Ammon's horn (tissue), 1 donor: Measurements from ENCODE around the gene TTC17.
"Not testable (repeated sequence)": the region's sequence is repeated elsewhere in the genome, so short reads cannot be mapped to it uniquely, and the experiment has no call there.

Source experiments
- DNase-seq: peaks from one replicate; pipeline ENCODE4 v3.0.0-alpha.2; 2016; ENCODE audit warnings: low spot score

The TTC17 gene

GRCh38 chr11:43392713-43393112 is 34.0 kb downstream of the TTC17 start:
- no peak for DNase-seq

GRCh38 chr11:43393765-43394355 is 35.1 kb downstream of the TTC17 start:
- no peak for DNase-seq

GRCh38 chr11:43396617-43397016 is 37.9 kb downstream of the TTC17 start:
- DNase-seq = no peak

- no peak for DNase-seq
These were observed 38.5 kb downstream of the TTC17 start for GRCh38 chr11:43397251-43397650.

GRCh38 chr11:43399983-43400630 is 41.4 kb downstream of the TTC17 start:
- no peak for DNase-seq

- DNase-seq = no peak
These were observed 42.5 kb downstream of the TTC17 start for GRCh38 chr11:43401252-43401651.

- DNase-seq = not testable (repeated sequence)
These were observed 43.1 kb downstream of the TTC17 start for GRCh38 chr11:43401811-43402210.

GRCh38 chr11:43403357-43404231 is 44.9 kb downstream of the TTC17 start:
- no peak for DNase-seq

GRCh38 chr11:43404406-43404805 is 45.7 kb downstream of the TTC17 start:
- DNase-seq = no peak

- no peak for DNase-seq
These were observed 46.2 kb downstream of the TTC17 start for GRCh38 chr11:43404836-43405479.

GRCh38 chr11:43408277-43408676 is 49.6 kb downstream of the TTC17 start:
- DNase-seq = no peak

GRCh38 chr11:43410394-43410793 is 51.7 kb downstream of the TTC17 start:
- no peak for DNase-seq

- no peak for DNase-seq
These were observed 59.5 kb downstream of the TTC17 start for GRCh38 chr11:43418197-43418596.

GRCh38 chr11:43419460-43419859 is 60.7 kb downstream of the TTC17 start:
- DNase-seq = peak; percentile 29

GRCh38 chr11:43427971-43428370 is 69.3 kb downstream of the TTC17 start:
- no peak for DNase-seq

GRCh38 chr11:43430916-43431315 is 72.2 kb downstream of the TTC17 start:
- DNase-seq = not testable (repeated sequence)

- DNase-seq = no peak
These were observed 76.2 kb downstream of the TTC17 start for GRCh38 chr11:43434893-43435292.

GRCh38 chr11:43440486-43440885 is 81.8 kb downstream of the TTC17 start:
- no peak for DNase-seq

GRCh38 chr11:43443811-43444210 is 85.1 kb downstream of the TTC17 start:
- DNase-seq = no peak

- DNase-seq = no peak
These were observed 88.4 kb downstream of the TTC17 start for GRCh38 chr11:43447151-43447550.

GRCh38 chr11:43458486-43458885 is 99.8 kb downstream of the TTC17 start:
- DNase-seq = no peak

- peak; percentile 41 for DNase-seq
These were observed 100.5 kb downstream of the TTC17 start for GRCh38 chr11:43459246-43459645.

GRCh38 chr11:43462359-43462758 is 103.6 kb downstream of the TTC17 start:
- no peak for DNase-seq
